ENCODE results near the gene LMLN. TPM values are rescaled to one million over a fixed set of nuclear protein-coding genes. Genes with fewer than 3 reads are reported as not detected.

LMLN gene
- total RNA-seq, 2 donors from 2014 or later = 10.0 to 10.5 TPM

DNA sequence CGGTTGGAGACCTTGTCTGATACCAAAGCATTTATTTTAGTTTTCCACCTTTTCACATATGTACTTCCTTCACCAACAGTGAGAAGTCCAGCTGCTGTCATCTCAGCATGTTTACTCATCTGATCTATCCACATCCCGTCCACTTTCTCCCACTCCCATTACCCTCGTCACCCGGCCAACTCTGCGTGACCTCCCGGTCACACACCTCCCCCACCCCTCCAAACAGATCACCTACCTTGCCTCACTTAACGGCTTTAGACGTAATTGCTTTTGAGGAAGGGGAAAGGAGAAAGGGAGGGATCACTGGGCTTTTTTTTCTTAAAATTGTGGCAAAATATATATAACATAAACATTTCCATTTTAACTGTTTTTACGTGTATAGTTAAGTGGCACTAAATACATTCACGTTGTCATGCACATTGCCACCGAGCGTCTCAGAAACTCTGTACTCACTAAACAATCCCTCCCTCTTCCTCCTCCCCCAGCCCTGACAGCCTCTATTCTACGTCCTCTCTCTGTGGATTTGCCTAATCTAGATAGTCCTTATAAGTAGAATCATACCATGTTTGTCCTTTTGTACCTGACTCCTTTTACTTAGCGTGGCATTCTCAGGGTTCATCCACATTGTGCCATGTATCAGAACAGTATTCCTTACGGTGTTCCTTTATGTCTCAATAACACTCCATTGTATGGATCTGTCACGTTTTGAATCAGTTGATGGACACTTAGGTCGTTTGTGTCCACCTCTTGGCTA lies 67.2 kb downstream of the LMLN start:
- H3K27ac ChIP-seq (ENCODE audit: low read depth, low read length) = no peak overlapping the region
- H3K27ac Mint-ChIP-seq = no peak overlapping the region

DNA sequence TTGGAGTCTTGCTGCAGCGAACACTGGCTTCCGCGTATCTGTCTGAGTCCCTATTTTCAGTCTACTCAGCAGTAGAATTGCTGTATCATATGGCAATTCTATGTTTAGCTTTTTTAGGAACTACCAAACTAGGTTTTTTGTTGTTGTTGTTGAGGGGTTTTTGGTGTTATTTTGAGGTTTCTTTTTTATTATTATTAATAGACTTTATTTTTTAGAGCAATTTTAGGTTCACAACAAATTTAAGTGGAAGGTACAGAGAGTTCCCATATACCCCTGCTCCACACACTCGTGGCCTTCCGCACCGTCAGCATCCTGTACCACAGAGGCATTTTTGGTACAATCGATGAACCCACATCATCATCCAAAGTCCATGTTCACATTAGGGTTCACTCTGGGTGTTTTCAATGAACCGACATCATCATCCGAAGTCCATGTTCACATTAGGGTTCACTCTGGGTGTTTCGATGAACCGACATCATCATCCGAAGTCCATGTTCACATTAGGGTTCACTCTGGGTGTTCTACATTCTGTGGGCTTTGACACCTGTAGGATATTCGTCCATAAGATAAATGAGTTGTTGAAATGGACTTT lies 67.9 kb downstream of the LMLN start:
- WGBS, 2 experiments (ENCODE audit: insufficient coverage in 1 of 2, insufficient read length in 1 of 2) = 89 to 95% methylated on average over 13 of the region's 13 CpGs
- Mint-ChIP-seq H3K27ac (no peak overlapping the region), H3K4me1 (peaks cover 3% of the 10 kb centered on the region), H3K4me3 (no peak overlapping the region), H3K9me3 (no peaks in the 10 kb centered on the region), H3K27me3 (ENCODE audit: insufficient read depth) (no peaks in the 10 kb centered on the region), H3K36me3 (ENCODE audit: low read depth) (peaks cover 2% of the 10 kb centered on the region)
- no peak overlapping the region for H3K27ac ChIP-seq (ENCODE audit: low read depth, low read length)
- TF ChIP-seq, protein P1, sequence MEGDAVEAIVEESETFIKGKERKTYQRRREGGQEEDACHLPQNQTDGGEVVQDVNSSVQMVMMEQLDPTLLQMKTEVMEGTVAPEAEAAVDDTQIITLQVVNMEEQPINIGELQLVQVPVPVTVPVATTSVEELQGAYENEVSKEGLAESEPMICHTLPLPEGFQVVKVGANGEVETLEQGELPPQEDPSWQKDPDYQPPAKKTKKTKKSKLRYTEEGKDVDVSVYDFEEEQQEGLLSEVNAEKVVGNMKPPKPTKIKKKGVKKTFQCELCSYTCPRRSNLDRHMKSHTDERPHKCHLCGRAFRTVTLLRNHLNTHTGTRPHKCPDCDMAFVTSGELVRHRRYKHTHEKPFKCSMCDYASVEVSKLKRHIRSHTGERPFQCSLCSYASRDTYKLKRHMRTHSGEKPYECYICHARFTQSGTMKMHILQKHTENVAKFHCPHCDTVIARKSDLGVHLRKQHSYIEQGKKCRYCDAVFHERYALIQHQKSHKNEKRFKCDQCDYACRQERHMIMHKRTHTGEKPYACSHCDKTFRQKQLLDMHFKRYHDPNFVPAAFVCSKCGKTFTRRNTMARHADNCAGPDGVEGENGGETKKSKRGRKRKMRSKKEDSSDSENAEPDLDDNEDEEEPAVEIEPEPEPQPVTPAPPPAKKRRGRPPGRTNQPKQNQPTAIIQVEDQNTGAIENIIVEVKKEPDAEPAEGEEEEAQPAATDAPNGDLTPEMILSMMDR (conservative IDR thresholded peaks at IDR 0.05) = no peak
- DNase-seq = no peak
- no peak overlapping the region for H3K4me3 ChIP-seq (ENCODE audit: low read length)
- no peaks in the 10 kb centered on the region for H3K27me3 ChIP-seq (ENCODE audit: control insufficient read depth, insufficient read depth, low read length, poor library complexity, severe bottlenecking)
- H3K4me1 ChIP-seq (ENCODE audit: control insufficient read depth, insufficient read depth, low read length) = no peaks in the 10 kb centered on the region
- H3K36me3 ChIP-seq (ENCODE audit: control insufficient read depth, insufficient read depth, low read length) = no peaks in the 10 kb centered on the region
- no peak overlapping the region for H3K9ac ChIP-seq (ENCODE audit: extremely low read depth, low read length, poor library complexity, severe bottlenecking)
- no peaks in the 10 kb centered on the region for H3K9me3 ChIP-seq (ENCODE audit: control insufficient read depth, low read length)

More for the DNA sequence above, 67.2 kb downstream of the LMLN start:
- H3K36me3 ChIP-seq (ENCODE audit: control insufficient read depth, insufficient read depth, low read length) = no peaks in the 10 kb centered on the region
- H3K4me1 ChIP-seq (ENCODE audit: control insufficient read depth, insufficient read depth, low read length) = no peaks in the 10 kb centered on the region
- Mint-ChIP-seq H3K4me1 (peaks cover 3% of the 10 kb centered on the region), H3K4me3 (no peak overlapping the region), H3K36me3 (ENCODE audit: low read depth) (peaks cover 2% of the 10 kb centered on the region), H3K9me3 (no peaks in the 10 kb centered on the region), H3K27me3 (ENCODE audit: insufficient read depth) (no peaks in the 10 kb centered on the region)
- no peak overlapping the region for H3K4me3 ChIP-seq (ENCODE audit: low read length)
- no peak for DNase-seq
- TF ChIP-seq, protein P1 (conservative IDR thresholded peaks at IDR 0.05) = no peak
- H3K9me3 ChIP-seq (ENCODE audit: control insufficient read depth, low read length) = no peaks in the 10 kb centered on the region
- no peak overlapping the region for H3K9ac ChIP-seq (ENCODE audit: extremely low read depth, low read length, poor library complexity, severe bottlenecking)
- WGBS, 2 experiments (ENCODE audit: insufficient coverage in 1 of 2, insufficient read length in 1 of 2) = 76 to 85% methylated on average over 13 to 15 of the region's 17 CpGs
- H3K27me3 ChIP-seq (ENCODE audit: control insufficient read depth, insufficient read depth, low read length, poor library complexity, severe bottlenecking) = no peaks in the 10 kb centered on the region

DNA sequence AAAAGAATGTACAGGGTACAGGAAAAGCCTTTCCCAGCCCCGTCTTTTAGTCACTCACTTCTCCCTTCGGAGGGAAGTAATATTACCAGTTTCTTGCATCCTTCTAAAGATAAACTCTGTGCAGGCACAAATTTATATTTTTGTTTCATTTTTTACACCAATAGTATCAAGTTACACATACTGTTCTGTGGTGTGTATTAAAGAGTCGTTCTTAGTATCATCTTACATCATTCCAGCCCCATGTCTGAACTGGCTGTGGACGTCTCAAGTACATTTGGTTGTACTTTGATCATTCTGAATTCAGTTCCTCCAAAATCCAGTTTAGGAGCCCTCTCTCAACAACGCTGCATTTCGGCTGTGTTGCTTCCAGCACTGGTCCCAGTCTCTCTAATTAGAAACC lies 68.7 kb downstream of the LMLN start:
- TF ChIP-seq, protein P1 (conservative IDR thresholded peaks at IDR 0.05) = no peak
- Histone ChIP-seq H3K9ac (ENCODE audit: extremely low read depth, low read length, poor library complexity, severe bottlenecking) (no peak overlapping the region), H3K9me3 (ENCODE audit: control insufficient read depth, low read length) (no peaks in the 10 kb centered on the region), H3K27ac (ENCODE audit: low read depth, low read length) (no peak overlapping the region), H3K4me1 (ENCODE audit: control insufficient read depth, insufficient read depth, low read length) (no peaks in the 10 kb centered on the region), H3K27me3 (ENCODE audit: control insufficient read depth, insufficient read depth, low read length, poor library complexity, severe bottlenecking) (no peaks in the 10 kb centered on the region), H3K36me3 (ENCODE audit: control insufficient read depth, insufficient read depth, low read length) (no peaks in the 10 kb centered on the region), H3K4me3 (ENCODE audit: low read length) (no peak overlapping the region)
- no peak for DNase-seq
- no peak overlapping the region for H3K4me3 Mint-ChIP-seq
- no peaks in the 10 kb centered on the region for H3K9me3 Mint-ChIP-seq
- WGBS, 2 experiments (ENCODE audit: insufficient coverage in 1 of 2, insufficient read length in 1 of 2) = 87 to 90% methylated on average over 6 of the region's 6 CpGs
- H3K27ac Mint-ChIP-seq = no peak overlapping the region
- no peaks in the 10 kb centered on the region for H3K27me3 Mint-ChIP-seq (ENCODE audit: insufficient read depth)
- H3K4me1 Mint-ChIP-seq = peaks cover 3% of the 10 kb centered on the region
- H3K36me3 Mint-ChIP-seq (ENCODE audit: low read depth) = peaks cover 2% of the 10 kb centered on the region

Data from endodermal cell (in vitro differentiated cells).